Peyer's patch (tissue), 4 donors: Measurements from ENCODE around the gene TPD52L2.

ENCODE experiments used
- POLR2A ChIP-seq, 2 donors: fragments of 450-650 bp; IDR thresholded peaks; one replicate each; pipeline ENCODE4 v1.5.1; 2017; ENCODE audit warnings: antibody characterized with exemption in 2 of 2, mild to moderate bottlenecking in 2 of 2, moderate library complexity in 2 of 2
- TF ChIP-seq, protein P1 (sequence below), 6 experiments: fragments of 450-650 bp in 4 of 6; fragments of 200-600 bp in 2 of 6; sonication (generic) in 1 of 6; IDR thresholded peaks; one replicate each; pipeline ENCODE4 v1.5.1; 2017 to 2019; ENCODE audit warnings: antibody characterized with exemption in 6 of 6, mild to moderate bottlenecking in 3 of 6, moderate library complexity in 1 of 6

DNA sequence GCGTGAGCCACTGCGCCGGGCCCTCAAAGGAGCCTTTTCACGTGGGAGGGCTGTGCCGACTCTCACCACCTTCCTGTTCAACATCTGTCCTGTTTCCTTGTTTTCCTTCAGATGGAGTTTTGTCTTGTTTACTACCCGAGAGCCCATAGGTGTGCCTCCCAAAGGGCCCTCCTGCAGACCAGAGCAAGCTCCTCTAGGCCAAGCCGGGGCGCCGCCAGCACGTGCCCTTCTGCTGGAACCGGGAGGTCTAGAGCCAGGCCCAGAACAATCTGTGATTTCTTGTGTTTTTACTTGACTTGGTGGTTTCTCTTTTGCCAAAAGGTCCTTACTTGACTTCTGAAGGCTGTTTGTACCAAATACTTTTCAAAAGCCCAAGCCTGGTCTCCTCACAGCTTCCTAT is 21.9 kb downstream of the TPD52L2 start:
- TF ChIP-seq, protein P1, sequence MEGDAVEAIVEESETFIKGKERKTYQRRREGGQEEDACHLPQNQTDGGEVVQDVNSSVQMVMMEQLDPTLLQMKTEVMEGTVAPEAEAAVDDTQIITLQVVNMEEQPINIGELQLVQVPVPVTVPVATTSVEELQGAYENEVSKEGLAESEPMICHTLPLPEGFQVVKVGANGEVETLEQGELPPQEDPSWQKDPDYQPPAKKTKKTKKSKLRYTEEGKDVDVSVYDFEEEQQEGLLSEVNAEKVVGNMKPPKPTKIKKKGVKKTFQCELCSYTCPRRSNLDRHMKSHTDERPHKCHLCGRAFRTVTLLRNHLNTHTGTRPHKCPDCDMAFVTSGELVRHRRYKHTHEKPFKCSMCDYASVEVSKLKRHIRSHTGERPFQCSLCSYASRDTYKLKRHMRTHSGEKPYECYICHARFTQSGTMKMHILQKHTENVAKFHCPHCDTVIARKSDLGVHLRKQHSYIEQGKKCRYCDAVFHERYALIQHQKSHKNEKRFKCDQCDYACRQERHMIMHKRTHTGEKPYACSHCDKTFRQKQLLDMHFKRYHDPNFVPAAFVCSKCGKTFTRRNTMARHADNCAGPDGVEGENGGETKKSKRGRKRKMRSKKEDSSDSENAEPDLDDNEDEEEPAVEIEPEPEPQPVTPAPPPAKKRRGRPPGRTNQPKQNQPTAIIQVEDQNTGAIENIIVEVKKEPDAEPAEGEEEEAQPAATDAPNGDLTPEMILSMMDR (IDR thresholded peaks at IDR 0.05), result no peak
- TF ChIP-seq POLR2A (IDR thresholded peaks at IDR 0.05), result no peak
